GM23338 (cell line): ENCODE data around the gene CCNG1. TPM values are rescaled to one million over a fixed set of nuclear protein-coding genes. Genes with fewer than 3 reads are reported as not detected.

Experiments used
- ATAC-seq: fragments of 200-7000 bp; cut with Tn5 transposase; 3 replicates; pipeline ENCODE4 v1.9.1; 2020
- DNase-seq: peaks from one replicate; pipeline ENCODE4 v3.0.0-alpha.2; 2015; ENCODE audit warnings: low spot score
- H2AFZ ChIP-seq: fragments of 200-600 bp; sonication (generic); 2 replicates; pipeline ENCODE4 v1.8.0; 2016; ENCODE audit warnings: antibody characterized with exemption, mild to moderate bottlenecking, moderate library complexity
- H3F3A ChIP-seq: fragments of 200-600 bp; sonication (generic); replicated peaks from 2 replicates; pipeline ENCODE4 v1.8.0; 2017; ENCODE audit warnings: antibody characterized with exemption, mixed run types, low read depth
- H3K27ac ChIP-seq: fragments of 200-600 bp; sonication (generic); 2 replicates; pipeline ENCODE4 v1.6.1; 2016; ENCODE audit warnings: low read depth
- H3K27me3 ChIP-seq: fragments of 200-600 bp; sonication (generic); 2 replicates; pipeline ENCODE4 v1.8.0; 2016; ENCODE audit warnings: mild to moderate bottlenecking, mixed run types, moderate library complexity; ENCODE audit not compliant: insufficient read depth
- H3K36me3 ChIP-seq: fragments of 200-600 bp; sonication (generic); 2 replicates; pipeline ENCODE4 v1.8.0; 2016; ENCODE audit warnings: mild to moderate bottlenecking; ENCODE audit not compliant: insufficient read depth
- H3K4me1 ChIP-seq: fragments of 200-600 bp; sonication (generic); 2 replicates; pipeline ENCODE4 v1.8.0; 2016; ENCODE audit warnings: mild to moderate bottlenecking, moderate library complexity; ENCODE audit not compliant: insufficient read depth
- H3K4me2 ChIP-seq: fragments of 200-600 bp; sonication (generic); 2 replicates; pipeline ENCODE4 v1.7.1; 2017; ENCODE audit warnings: mixed run types
- H3K4me3 ChIP-seq: fragments of 200-600 bp; sonication (generic); 2 replicates; pipeline ENCODE4 v1.6.1; 2016; ENCODE audit warnings: mixed run types
- H3K79me2 ChIP-seq: fragments of 200-600 bp; sonication (generic); replicated peaks from 2 replicates; pipeline ENCODE4 v1.8.0; 2017; ENCODE audit warnings: mild to moderate bottlenecking; ENCODE audit not compliant: insufficient read depth
- H3K9me2 ChIP-seq: fragments of 200-600 bp; sonication (generic); 2 replicates; pipeline ENCODE4 v1.8.0; 2017; ENCODE audit not compliant: insufficient read depth
- H4K20me1 ChIP-seq: fragments of 200-600 bp; sonication (generic); replicated peaks from 2 replicates; pipeline ENCODE4 v1.8.0; 2017; ENCODE audit warnings: mild to moderate bottlenecking; ENCODE audit not compliant: insufficient read depth
- H3K27ac Mint-ChIP-seq: 2 replicates; pipeline ENCODE4 v1.8.0; 2020; ENCODE audit warnings: inconsistent platforms, mild to moderate bottlenecking, moderate library complexity, mixed read lengths
- H3K27me3 Mint-ChIP-seq: 3 replicates; pipeline ENCODE4 v1.8.0; 2022; ENCODE audit warnings: low read depth, mild to moderate bottlenecking, moderate library complexity, mixed read lengths, inconsistent platforms; ENCODE audit not compliant: insufficient read depth, poor library complexity
- H3K36me3 Mint-ChIP-seq: 3 replicates; pipeline ENCODE4 v1.8.0; 2021; ENCODE audit warnings: low read depth, mild to moderate bottlenecking, inconsistent platforms, moderate library complexity, mixed read lengths
- H3K4me1 Mint-ChIP-seq: 3 replicates; pipeline ENCODE4 v1.8.0; 2020; ENCODE audit warnings: mild to moderate bottlenecking, inconsistent platforms, mixed read lengths
- H3K4me3 Mint-ChIP-seq: 3 replicates; pipeline ENCODE4 v1.8.0; 2021; ENCODE audit warnings: moderate library complexity, mild to moderate bottlenecking, inconsistent platforms, mixed read lengths
- H3K9me3 Mint-ChIP-seq: 3 replicates; pipeline ENCODE4 v1.8.0; 2020; ENCODE audit warnings: moderate library complexity, mild to moderate bottlenecking, inconsistent platforms, mixed read lengths
- CREB1 ChIP-seq: fragments of 250-450 bp; sonication (Bioruptor Pico); IDR thresholded peaks from 2 replicates; pipeline ENCODE4 v1.5.0; 2020; ENCODE audit warnings: low read depth, mild to moderate bottlenecking, moderate library complexity
- ETS1 ChIP-seq: IDR thresholded peaks from 2 replicates; pipeline ENCODE4 v1.6.1; 2016; ENCODE audit warnings: antibody characterized with exemption
- JUNB ChIP-seq: IDR thresholded peaks from one replicate; pipeline ENCODE4 v1.6.1; 2016; ENCODE audit warnings: antibody characterized with exemption; ENCODE audit not compliant: unreplicated experiment
- POLR2AphosphoS5 ChIP-seq: IDR thresholded peaks from 2 replicates; pipeline ENCODE4 v1.6.1; 2016; ENCODE audit warnings: antibody characterized with exemption, low read depth
- REST ChIP-seq: IDR thresholded peaks from one replicate; pipeline ENCODE4 v1.6.1; 2018; ENCODE audit warnings: antibody characterized with exemption; ENCODE audit not compliant: unreplicated experiment
- STAT1 ChIP-seq: IDR thresholded peaks from one replicate; pipeline ENCODE4 v1.6.1; 2016; ENCODE audit warnings: antibody characterized with exemption; ENCODE audit not compliant: unreplicated experiment
- ZNF114 ChIP-seq: fragments of 250-450 bp; sonication (Bioruptor Pico); IDR thresholded peaks from 2 replicates; pipeline ENCODE4 v1.5.0; 2020; ENCODE audit warnings: mild to moderate bottlenecking, moderate library complexity
- ZNF462 ChIP-seq: fragments of 250-450 bp; sonication (Bioruptor Pico); IDR thresholded peaks from 2 replicates; pipeline ENCODE4 v1.5.0; 2020; ENCODE audit warnings: mild to moderate bottlenecking, moderate library complexity
- polyA plus RNA-seq: library from polyadenylated mRNA; unstranded; fragments of >200 nt; fragmentation: Nextera tagmentation; extraction: Ambion mirVana; gene quantifications from 2 replicates; pipeline ENCODE4 v1.2.1, GENCODE V29; 2016
- total RNA-seq: library from RNA; depleted of rRNA; stranded (reverse); fragments of >200 nt; shearing (Covaris generic); gene quantifications from 2 replicates; pipeline ENCODE4 v1.2.3, GENCODE V29; 2014

Gene CCNG1
- total and polyA plus RNA-seq, 2 experiments from 2014 or later = 431 to 496 TPM

GRCh38 chr5:163460562-163461171, 23.3 kb downstream of the CCNG1 start, which contains the start of gene HMMR:
TSS of gene HMMR (plus strand) at chr5:163460632. CDS start at chr5:163460693, 61 bp downstream.
- Histone ChIP-seq H3K79me2 (peaks cover 66% of the 10 kb centered on the region), H3K4me2 (peak within 1 kb of the TSS; percentile 96), H3K27ac (peak within 1 kb of the TSS; percentile 99), H3K36me3 (peaks cover 29% of the 10 kb centered on the region; the same call in 1 of the 2 replicates), H3K4me1 (peaks cover 12% of the 10 kb centered on the region), H3K4me3 (peak within 1 kb of the TSS; percentile 91), H2AFZ (peak within 1 kb of the TSS; percentile 86; the same call in 1 of the 2 replicates), H3K9me2 (no peaks in the 10 kb centered on the region; the same call in 1 of the 2 replicates), H3F3A (peaks cover 9% of the 10 kb centered on the region; the same call in 1 of the 2 replicates), H3K27me3 (no peaks in the 10 kb centered on the region), H4K20me1 (no peaks in the 10 kb centered on the region)
- TF ChIP-seq ZNF462 (CRISPR knock-in tag) (no peak), STAT1 (no peak), ZNF114 (CRISPR knock-in tag) (no peak), ETS1 (no peak), JUNB (no peak), REST (no peak), POLR2AphosphoS5 (peak; percentile 94), CREB1 (CRISPR knock-in tag) (no peak)
- Mint-ChIP-seq H3K27me3 (peaks cover 13% of the 10 kb centered on the region), H3K36me3 (peaks cover 31% of the 10 kb centered on the region), H3K27ac (peak within 1 kb of the TSS; percentile 100), H3K9me3 (peaks cover 3% of the 10 kb centered on the region; the same call in 1 of the 3 replicates), H3K4me3 (peak within 1 kb of the TSS; percentile 99), H3K4me1 (peaks cover 7% of the 10 kb centered on the region)
- peak; percentile 48 for DNase-seq
- peak; percentile 13 for ATAC-seq
